A673 (cell line): ENCODE results near the gene BMPR1B. TPM values are rescaled to one million over a fixed set of nuclear protein-coding genes. Genes with fewer than 3 reads are reported as not detected.

Source experiments
- BruUV-seq: library from RNA; stranded (reverse); fragments of 400-500 nt; replicated peaks from 2 replicates; lab custom pipeline; 2021; lab: Mats Ljungman, UMichigan
- CTCF ChIA-PET: fragments of 300-600 bp; sonication (Branson Sonifier 250); formaldehyde crosslinking; loops from one replicate; lab custom pipeline; 2022; ENCODE audit warnings: antibody characterized with exemption; lab: Charles Lee
- POLR2A ChIA-PET: fragments of 300-600 bp; sonication (Branson Sonifier 250); formaldehyde crosslinking; loops from one replicate; lab custom pipeline; 2022; ENCODE audit warnings: antibody characterized with exemption; ENCODE audit not compliant: low non-redundant PET; lab: Charles Lee
- DNase-seq: peaks from one replicate; pipeline ENCODE4 v3.0.0-alpha.2; 2015; ENCODE audit warnings: low spot score
- H3K27ac ChIP-seq: fragments of 200-600 bp; sonication (generic); 2 replicates; pipeline ENCODE4 v1.5.1; 2016; ENCODE audit warnings: mixed run types, low read depth, mild to moderate bottlenecking, mixed read lengths, antibody characterized with exemption, low read length; ENCODE audit not compliant: poor library complexity, severe bottlenecking
- H3K27me3 ChIP-seq: fragments of 200-600 bp; sonication (generic); replicated peaks from 2 replicates; pipeline ENCODE4 v1.6.1; 2017; ENCODE audit warnings: mixed run types, low read depth, mild to moderate bottlenecking, mixed read lengths, antibody characterized with exemption, low read length; ENCODE audit not compliant: insufficient read depth, poor library complexity
- H3K36me3 ChIP-seq: fragments of 200-600 bp; sonication (generic); 2 replicates; pipeline ENCODE4 v1.6.1; 2016; ENCODE audit warnings: mixed run types, mild to moderate bottlenecking, mixed read lengths, antibody characterized with exemption, low read length; ENCODE audit not compliant: insufficient read depth, poor library complexity, severe bottlenecking
- H3K4me1 ChIP-seq: fragments of 200-600 bp; sonication (generic); 2 replicates; pipeline ENCODE4 v1.6.1; 2017; ENCODE audit warnings: mixed run types, mild to moderate bottlenecking, mixed read lengths, antibody characterized with exemption, low read length; ENCODE audit not compliant: insufficient read depth, poor library complexity, severe bottlenecking
- H3K4me3 ChIP-seq: fragments of 200-600 bp; sonication (generic); 2 replicates; pipeline ENCODE4 v1.5.1; 2016; ENCODE audit warnings: low read depth, mixed run types, mild to moderate bottlenecking, mixed read lengths, low read length; ENCODE audit not compliant: poor library complexity, severe bottlenecking
- H3K9me3 ChIP-seq: fragments of 200-600 bp; sonication (generic); 2 replicates; pipeline ENCODE4 v1.6.1; 2016; ENCODE audit warnings: mixed run types, low read depth, mild to moderate bottlenecking, mixed read lengths, antibody characterized with exemption, low read length; ENCODE audit not compliant: poor library complexity, severe bottlenecking
- CTCF ChIP-seq: fragments of 300-800, 200-600 bp; sonication (generic); conservative IDR thresholded peaks from 2 replicates; pipeline ENCODE4 v1.5.1; 2017; ENCODE audit warnings: low read depth, mild to moderate bottlenecking, antibody characterized with exemption, low read length, moderate library complexity, mixed read lengths
- EZH2 ChIP-seq: fragments of 200-600 bp; sonication (generic); IDR thresholded peaks from 2 replicates; pipeline ENCODE4 v1.6.1; 2017; ENCODE audit warnings: borderline replicate concordance, low read depth, mild to moderate bottlenecking, mixed read lengths, antibody characterized with exemption, low read length; ENCODE audit not compliant: poor library complexity, severe bottlenecking
- intact Hi-C: fragments of 100-400 bp; cut with micrococcal nuclease; formaldehyde crosslinking; loops from one replicate; pipeline ENCODE4 v1.10.0; 2022; ENCODE audit not compliant: unreplicated experiment
- total RNA-seq: library from RNA; stranded (reverse); gene quantifications from 2 replicates; pipeline ENCODE4 v1.2.3, GENCODE V29; 2021

The BMPR1B gene
- total RNA-seq, 1 experiment from 2014 or later = 2.2 TPM

DNA sequence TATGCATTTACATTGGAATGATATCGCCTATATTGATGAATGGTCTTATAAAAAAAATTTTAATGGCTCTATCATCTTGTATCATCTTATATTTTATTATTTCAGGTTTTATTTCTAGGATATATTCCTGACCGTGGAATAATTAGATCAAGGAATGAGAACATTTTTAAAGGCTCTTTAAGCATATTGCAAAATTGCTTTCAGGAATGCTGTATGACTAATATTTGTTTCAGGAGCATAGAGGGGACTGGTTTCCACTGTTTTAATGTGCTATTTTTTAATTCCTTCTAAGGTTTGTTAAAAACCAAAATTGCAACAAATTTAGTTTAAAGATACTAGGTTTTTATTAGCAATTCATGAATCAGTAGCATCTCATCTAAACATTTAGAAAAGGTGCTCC, 120.2 kb downstream of the BMPR1B start:
- Histone ChIP-seq H3K36me3 (no peaks in the 10 kb centered on the region), H3K27ac (no peak overlapping the region), H3K4me3 (no peak overlapping the region), H3K27me3 (no peaks in the 10 kb centered on the region), H3K4me1 (no peaks in the 10 kb centered on the region), H3K9me3 (no peaks in the 10 kb centered on the region)
- ChIA-PET CTCF (no interaction called here), POLR2A (no interaction called here)
- intact Hi-C loops = no loop called here
- DNase-seq = no peak
- no TSS peak for BruUV-seq
- no peak for TF ChIP-seq EZH2
- no peak for TF ChIP-seq CTCF

- DNase-seq = no peak
Observed at GRCh38 chr4:94880956-94881355, 123.2 kb downstream of the BMPR1B start.

DNA sequence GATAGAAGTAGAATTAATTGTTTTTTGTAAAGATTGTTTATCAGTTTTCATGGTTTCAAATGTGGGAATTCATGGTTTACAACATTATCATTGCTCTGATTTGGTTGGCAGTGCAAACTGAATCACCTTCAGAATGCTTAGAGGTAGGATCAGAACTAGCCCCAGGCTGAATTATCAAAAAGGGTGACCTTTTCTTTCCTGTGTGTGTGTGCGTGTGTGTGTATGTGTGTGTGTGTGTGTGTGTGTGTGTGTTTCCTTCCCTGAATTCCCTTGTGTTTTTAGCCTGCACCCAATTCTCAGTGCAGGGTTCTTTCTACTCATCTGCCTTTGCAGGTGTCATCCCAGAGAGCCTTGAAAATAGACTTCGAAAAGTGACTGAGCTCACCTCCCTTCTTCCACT, 125.0 kb downstream of the BMPR1B start:
- no TSS peak for BruUV-seq
- Histone ChIP-seq H3K27me3 (no peaks in the 10 kb centered on the region), H3K36me3 (no peaks in the 10 kb centered on the region), H3K4me3 (no peak overlapping the region), H3K27ac (no peak overlapping the region), H3K4me1 (no peaks in the 10 kb centered on the region), H3K9me3 (no peaks in the 10 kb centered on the region)
- DNase-seq = no peak
- POLR2A ChIA-PET = no interaction called here
- no peak for TF ChIP-seq CTCF
- no peak for TF ChIP-seq EZH2
- CTCF ChIA-PET = no interaction called here
- intact Hi-C loops = no loop called here

More at GRCh38 chr4:94880956-94881355, 123.2 kb downstream of the BMPR1B start:
- ChIA-PET CTCF (no interaction called here), POLR2A (no interaction called here)
- TF ChIP-seq CTCF = no peak
- TF ChIP-seq EZH2 = no peak
- no peaks in the 10 kb centered on the region for H3K9me3 ChIP-seq
- no peak overlapping the region for H3K27ac ChIP-seq
- no peak overlapping the region for H3K4me3 ChIP-seq
- intact Hi-C loops = no loop called here
- BruUV-seq = no TSS peak
- H3K27me3 ChIP-seq = no peaks in the 10 kb centered on the region
- H3K4me1 ChIP-seq = no peaks in the 10 kb centered on the region
- H3K36me3 ChIP-seq = no peaks in the 10 kb centered on the region
